ENCODE measurements around the gene KIAA0825. TPM values are rescaled to one million over a fixed set of nuclear protein-coding genes. Genes with fewer than 3 reads are reported as not detected.
"Not testable (repeated sequence)": the region's sequence is repeated elsewhere in the genome, so short reads cannot be mapped to it uniquely, and the experiment has no call there.

Gene KIAA0825
- total RNA-seq, 1 experiment from 2014 or later = 1.3 TPM

DNA sequence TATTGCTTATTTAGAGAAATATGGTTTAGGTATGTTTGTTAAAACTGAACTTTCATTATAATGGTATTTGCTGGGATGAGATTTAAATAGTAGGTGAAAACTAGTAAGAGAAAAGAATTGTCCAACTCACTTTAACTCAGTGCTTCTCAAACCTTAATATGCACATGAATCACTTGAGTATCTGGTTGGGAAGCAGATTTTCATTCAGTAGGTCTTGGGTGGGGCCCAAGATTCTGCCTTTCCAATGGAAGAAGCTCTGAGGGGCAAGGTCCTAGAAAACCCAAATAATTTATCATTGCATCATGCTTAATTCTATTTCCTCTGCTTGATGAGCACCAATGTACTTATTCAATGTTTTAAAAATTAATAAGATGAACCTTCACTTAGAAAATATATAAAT, 262.6 kb downstream of the KIAA0825 start:
- H3K27me3 Mint-ChIP-seq (ENCODE audit: low read depth) = no peaks in the 10 kb centered on the region
- no peak for TF ChIP-seq RORB (CRISPR knock-in tag; IDR thresholded peaks at IDR 0.05)
- no peak for TF ChIP-seq ESRRA (CRISPR knock-in tag; IDR thresholded peaks at IDR 0.05; ENCODE audit: borderline replicate concordance)
- TF ChIP-seq ZNF121 (CRISPR knock-in tag; IDR thresholded peaks at IDR 0.05) = no peak
- H3K27ac Mint-ChIP-seq = peak overlapping the region; percentile 89
- ATAC-seq = peak; percentile 62
- H3K4me3 Mint-ChIP-seq = peak overlapping the region; percentile 43
- H3K4me1 Mint-ChIP-seq = peaks cover 84% of the 10 kb centered on the region
- H3K36me3 Mint-ChIP-seq = peaks cover 40% of the 10 kb centered on the region
- no peak for DNase-seq (ENCODE audit: low spot score)
- CTCF ChIA-PET = no interaction called here
- H3K9me3 Mint-ChIP-seq = peaks cover 19% of the 10 kb centered on the region
- POLR2A ChIA-PET = no interaction called here

DNA sequence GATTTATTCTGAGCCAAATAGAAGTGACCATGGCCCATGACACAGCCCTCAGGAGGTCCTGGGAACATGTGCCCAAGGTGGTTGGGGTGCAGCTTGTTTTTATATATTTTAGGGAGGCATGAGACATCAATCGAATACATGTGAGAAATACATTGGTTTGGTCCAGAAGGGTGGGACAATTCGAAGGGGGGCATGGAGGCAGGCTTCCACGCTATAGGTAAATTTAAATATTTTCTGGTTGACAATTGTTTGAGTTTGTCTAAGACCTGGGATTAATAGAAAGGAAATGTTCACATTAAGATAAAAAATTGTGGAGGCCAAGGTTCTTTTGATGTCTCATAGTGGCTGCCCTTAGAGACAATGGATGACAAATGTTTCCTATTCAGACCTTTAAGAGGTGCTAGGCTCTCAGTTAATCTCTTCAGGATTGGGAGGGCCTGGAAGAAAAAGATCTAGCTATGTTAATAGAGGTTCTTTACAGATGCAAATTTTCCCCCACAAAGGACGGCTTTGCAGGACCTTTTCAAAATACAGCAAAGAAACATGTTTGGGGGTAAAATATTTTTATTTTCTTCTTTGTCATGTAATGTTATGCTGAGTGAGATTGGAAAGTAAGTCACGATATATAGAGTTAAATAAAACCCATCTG, 263.4 kb downstream of the KIAA0825 start:
- CTCF ChIA-PET = interaction anchor here (0.6 to 1.3 kb wide), 2 partner anchors 10 to 131 kb away, joined by 3 to 4 read pairs; no protein-coding TSS in a partner anchor
- H3K36me3 Mint-ChIP-seq = peaks cover 45% of the 10 kb centered on the region
- peaks cover 21% of the 10 kb centered on the region for H3K9me3 Mint-ChIP-seq
- H3K27ac Mint-ChIP-seq = peak overlapping the region; percentile 96
- DNase-seq (ENCODE audit: low spot score); POLR2A ChIA-PET; H3K27me3 Mint-ChIP-seq (ENCODE audit: low read depth): not testable (repeated sequence)
- H3K4me3 Mint-ChIP-seq = peak overlapping the region; percentile 52
- TF ChIP-seq, protein P1, sequence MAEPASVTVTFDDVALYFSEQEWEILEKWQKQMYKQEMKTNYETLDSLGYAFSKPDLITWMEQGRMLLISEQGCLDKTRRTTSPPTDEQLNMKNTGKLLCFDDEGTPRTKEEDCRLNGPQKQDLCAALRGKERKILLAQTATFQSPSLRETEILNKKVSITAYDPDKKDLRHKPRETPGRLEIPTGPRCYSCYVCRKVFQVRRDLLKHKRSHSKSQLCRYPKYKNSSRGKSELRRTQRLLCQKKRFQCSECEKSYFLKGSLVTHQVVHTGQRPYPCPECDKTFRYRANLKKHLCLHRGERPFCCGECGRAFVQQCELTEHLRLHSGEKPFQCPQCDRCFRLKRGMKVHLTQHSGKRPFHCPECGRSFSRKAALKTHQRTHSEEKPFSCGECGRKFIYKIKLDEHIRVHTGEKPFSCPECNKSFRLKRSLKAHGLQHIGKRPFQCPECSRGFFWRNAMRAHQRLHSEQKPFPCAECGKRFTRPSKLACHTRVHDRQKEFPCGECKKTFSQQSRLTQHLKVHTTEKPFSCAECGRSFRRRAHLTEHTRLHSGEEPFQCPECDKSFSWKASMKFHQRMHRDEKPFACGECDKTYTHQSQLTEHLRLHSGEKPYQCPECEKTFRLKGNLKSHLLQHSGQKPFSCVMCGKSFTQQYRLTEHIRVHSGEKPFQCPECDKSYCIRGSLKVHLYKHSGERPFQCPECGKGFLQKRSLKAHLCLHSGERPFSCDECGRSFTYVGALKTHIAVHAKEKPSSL (CRISPR knock-in tag; conservative IDR thresholded peaks at IDR 0.05) = 0 out of 2 replicates have a peak, but pooled peaks have one; percentile 23
- TF ChIP-seq, protein P2, sequence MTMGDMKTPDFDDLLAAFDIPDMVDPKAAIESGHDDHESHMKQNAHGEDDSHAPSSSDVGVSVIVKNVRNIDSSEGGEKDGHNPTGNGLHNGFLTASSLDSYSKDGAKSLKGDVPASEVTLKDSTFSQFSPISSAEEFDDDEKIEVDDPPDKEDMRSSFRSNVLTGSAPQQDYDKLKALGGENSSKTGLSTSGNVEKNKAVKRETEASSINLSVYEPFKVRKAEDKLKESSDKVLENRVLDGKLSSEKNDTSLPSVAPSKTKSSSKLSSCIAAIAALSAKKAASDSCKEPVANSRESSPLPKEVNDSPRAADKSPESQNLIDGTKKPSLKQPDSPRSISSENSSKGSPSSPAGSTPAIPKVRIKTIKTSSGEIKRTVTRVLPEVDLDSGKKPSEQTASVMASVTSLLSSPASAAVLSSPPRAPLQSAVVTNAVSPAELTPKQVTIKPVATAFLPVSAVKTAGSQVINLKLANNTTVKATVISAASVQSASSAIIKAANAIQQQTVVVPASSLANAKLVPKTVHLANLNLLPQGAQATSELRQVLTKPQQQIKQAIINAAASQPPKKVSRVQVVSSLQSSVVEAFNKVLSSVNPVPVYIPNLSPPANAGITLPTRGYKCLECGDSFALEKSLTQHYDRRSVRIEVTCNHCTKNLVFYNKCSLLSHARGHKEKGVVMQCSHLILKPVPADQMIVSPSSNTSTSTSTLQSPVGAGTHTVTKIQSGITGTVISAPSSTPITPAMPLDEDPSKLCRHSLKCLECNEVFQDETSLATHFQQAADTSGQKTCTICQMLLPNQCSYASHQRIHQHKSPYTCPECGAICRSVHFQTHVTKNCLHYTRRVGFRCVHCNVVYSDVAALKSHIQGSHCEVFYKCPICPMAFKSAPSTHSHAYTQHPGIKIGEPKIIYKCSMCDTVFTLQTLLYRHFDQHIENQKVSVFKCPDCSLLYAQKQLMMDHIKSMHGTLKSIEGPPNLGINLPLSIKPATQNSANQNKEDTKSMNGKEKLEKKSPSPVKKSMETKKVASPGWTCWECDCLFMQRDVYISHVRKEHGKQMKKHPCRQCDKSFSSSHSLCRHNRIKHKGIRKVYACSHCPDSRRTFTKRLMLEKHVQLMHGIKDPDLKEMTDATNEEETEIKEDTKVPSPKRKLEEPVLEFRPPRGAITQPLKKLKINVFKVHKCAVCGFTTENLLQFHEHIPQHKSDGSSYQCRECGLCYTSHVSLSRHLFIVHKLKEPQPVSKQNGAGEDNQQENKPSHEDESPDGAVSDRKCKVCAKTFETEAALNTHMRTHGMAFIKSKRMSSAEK (CRISPR knock-in tag; IDR thresholded peaks at IDR 0.05; ENCODE audit: borderline replicate concordance) = peak; percentile 7; the same call in 1 of the 2 replicates
- peak; percentile 27 for ATAC-seq
- peaks cover 82% of the 10 kb centered on the region for H3K4me1 Mint-ChIP-seq

DNA sequence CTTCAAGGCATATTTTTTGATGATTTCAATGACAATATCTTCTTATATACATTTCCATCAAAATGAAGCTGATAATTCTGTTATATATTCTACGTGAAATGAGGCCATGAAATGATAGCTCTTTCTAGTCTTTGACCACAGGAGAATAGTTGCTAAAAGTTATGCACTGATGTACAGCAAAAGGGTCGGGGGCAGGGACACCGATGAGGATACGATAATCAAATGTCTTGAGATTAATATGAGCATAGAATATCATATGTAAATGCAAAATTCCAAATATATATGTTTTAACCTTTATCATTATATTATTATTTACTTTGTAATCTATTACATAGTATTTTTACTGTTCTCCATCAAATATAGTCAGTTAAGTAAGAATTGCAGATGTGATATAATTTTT, 264.8 kb downstream of the KIAA0825 start:
- ATAC-seq = no peak
- no peaks in the 10 kb centered on the region for H3K27me3 Mint-ChIP-seq (ENCODE audit: low read depth)
- no peak for TF ChIP-seq ZNF121 (CRISPR knock-in tag; IDR thresholded peaks at IDR 0.05)
- TF ChIP-seq, protein P3, sequence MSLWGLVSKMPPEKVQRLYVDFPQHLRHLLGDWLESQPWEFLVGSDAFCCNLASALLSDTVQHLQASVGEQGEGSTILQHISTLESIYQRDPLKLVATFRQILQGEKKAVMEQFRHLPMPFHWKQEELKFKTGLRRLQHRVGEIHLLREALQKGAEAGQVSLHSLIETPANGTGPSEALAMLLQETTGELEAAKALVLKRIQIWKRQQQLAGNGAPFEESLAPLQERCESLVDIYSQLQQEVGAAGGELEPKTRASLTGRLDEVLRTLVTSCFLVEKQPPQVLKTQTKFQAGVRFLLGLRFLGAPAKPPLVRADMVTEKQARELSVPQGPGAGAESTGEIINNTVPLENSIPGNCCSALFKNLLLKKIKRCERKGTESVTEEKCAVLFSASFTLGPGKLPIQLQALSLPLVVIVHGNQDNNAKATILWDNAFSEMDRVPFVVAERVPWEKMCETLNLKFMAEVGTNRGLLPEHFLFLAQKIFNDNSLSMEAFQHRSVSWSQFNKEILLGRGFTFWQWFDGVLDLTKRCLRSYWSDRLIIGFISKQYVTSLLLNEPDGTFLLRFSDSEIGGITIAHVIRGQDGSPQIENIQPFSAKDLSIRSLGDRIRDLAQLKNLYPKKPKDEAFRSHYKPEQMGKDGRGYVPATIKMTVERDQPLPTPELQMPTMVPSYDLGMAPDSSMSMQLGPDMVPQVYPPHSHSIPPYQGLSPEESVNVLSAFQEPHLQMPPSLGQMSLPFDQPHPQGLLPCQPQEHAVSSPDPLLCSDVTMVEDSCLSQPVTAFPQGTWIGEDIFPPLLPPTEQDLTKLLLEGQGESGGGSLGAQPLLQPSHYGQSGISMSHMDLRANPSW (CRISPR knock-in tag; conservative IDR thresholded peaks at IDR 0.05; ENCODE audit: low read depth) = no peak
- TF ChIP-seq, protein P4, sequence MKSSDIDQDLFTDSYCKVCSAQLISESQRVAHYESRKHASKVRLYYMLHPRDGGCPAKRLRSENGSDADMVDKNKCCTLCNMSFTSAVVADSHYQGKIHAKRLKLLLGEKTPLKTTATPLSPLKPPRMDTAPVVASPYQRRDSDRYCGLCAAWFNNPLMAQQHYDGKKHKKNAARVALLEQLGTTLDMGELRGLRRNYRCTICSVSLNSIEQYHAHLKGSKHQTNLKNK (CRISPR knock-in tag; IDR thresholded peaks at IDR 0.05) = no peak
- TF ChIP-seq NFATC4 (CRISPR knock-in tag; IDR thresholded peaks at IDR 0.05) = no peak
- TF ChIP-seq, protein P5, sequence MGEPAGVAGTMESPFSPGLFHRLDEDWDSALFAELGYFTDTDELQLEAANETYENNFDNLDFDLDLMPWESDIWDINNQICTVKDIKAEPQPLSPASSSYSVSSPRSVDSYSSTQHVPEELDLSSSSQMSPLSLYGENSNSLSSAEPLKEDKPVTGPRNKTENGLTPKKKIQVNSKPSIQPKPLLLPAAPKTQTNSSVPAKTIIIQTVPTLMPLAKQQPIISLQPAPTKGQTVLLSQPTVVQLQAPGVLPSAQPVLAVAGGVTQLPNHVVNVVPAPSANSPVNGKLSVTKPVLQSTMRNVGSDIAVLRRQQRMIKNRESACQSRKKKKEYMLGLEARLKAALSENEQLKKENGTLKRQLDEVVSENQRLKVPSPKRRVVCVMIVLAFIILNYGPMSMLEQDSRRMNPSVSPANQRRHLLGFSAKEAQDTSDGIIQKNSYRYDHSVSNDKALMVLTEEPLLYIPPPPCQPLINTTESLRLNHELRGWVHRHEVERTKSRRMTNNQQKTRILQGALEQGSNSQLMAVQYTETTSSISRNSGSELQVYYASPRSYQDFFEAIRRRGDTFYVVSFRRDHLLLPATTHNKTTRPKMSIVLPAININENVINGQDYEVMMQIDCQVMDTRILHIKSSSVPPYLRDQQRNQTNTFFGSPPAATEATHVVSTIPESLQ (CRISPR knock-in tag; IDR thresholded peaks at IDR 0.05) = no peak
- TF ChIP-seq, protein P6, sequence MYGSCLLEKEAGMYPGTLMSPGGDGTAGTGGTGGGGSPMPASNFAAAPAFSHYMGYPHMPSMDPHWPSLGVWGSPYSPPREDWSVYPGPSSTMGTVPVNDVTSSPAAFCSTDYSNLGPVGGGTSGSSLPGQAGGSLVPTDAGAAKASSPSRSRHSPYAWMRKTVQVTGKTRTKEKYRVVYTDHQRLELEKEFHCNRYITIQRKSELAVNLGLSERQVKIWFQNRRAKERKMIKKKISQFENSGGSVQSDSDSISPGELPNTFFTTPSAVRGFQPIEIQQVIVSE (CRISPR knock-in tag; IDR thresholded peaks at IDR 0.05; ENCODE audit: borderline replicate concordance) = no peak
- no peak for DNase-seq (ENCODE audit: low spot score)
- POLR2A ChIA-PET = no interaction called here
- H3K4me3 Mint-ChIP-seq = no peak overlapping the region
- no peak overlapping the region for H3K27ac Mint-ChIP-seq
- peaks cover 35% of the 10 kb centered on the region for H3K9me3 Mint-ChIP-seq
- H3K36me3 Mint-ChIP-seq = peaks cover 49% of the 10 kb centered on the region
- CTCF ChIA-PET = interaction anchor here (1.3 kb wide), 1 partner anchor 8 kb away, joined by 3 read pairs; no protein-coding TSS in a partner anchor
- peaks cover 86% of the 10 kb centered on the region for H3K4me1 Mint-ChIP-seq
